Thyroid gland (tissue), 4 donors: ENCODE measurements around the gene RFC1.

Experiments
- CTCF ChIP-seq, 6 experiments: fragments of 200-600 bp in 3 of 6; fragments of 450-650 bp in 3 of 6; sonication (generic) in 3 of 6; IDR thresholded peaks; one replicate each; pipeline ENCODE4 v1.5.1; 2016 to 2019; ENCODE audit warnings: antibody characterized with exemption in 6 of 6, mild to moderate bottlenecking in 2 of 6, inconsistent platforms in 1 of 6, moderate library complexity in 1 of 6
- POLR2A ChIP-seq, 2 donors: fragments of 450-650 bp; IDR thresholded peaks; one replicate each; pipeline ENCODE4 v1.6.1; 2017; ENCODE audit warnings: antibody characterized with exemption in 2 of 2, mild to moderate bottlenecking in 2 of 2, moderate library complexity in 1 of 2

DNA sequence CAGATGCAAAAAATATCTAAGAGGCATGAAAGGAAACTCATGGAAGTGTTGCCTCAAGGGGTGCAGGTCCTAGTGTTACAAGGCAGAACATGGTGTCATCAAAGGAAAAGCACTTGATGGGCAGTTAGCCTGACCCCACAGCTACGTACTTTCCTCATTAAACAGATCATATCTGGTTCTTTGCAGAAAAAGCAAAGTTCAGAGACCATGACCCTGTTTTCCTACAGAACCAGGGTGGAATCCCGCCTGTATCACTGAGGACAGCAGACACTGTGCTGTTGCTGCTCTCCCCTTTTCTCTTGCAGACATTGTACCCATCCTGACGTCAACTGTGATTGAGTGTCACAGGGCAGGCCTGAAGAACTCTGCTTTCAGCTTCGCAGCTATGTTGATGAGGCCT lies 91.7 kb downstream of the RFC1 start:
- no peak for TF ChIP-seq CTCF (IDR thresholded peaks at IDR 0.05)
- TF ChIP-seq POLR2A (IDR thresholded peaks at IDR 0.05): no peak
